IgD-negative memory B cell (primary cell): ENCODE data around the gene AP1AR. TPM values are rescaled to one million over a fixed set of nuclear protein-coding genes. Genes with fewer than 3 reads are reported as not detected.
"Not testable (repeated sequence)": the region's sequence is repeated elsewhere in the genome, so short reads cannot be mapped to it uniquely, and the experiment has no call there.

Experiments
- H3K27ac Mint-ChIP-seq, 3 donors: one replicate each; pipeline ENCODE4 v1.8.0; 2020 to 2022; ENCODE audit warnings: mild to moderate bottlenecking in 3 of 3, mixed read lengths in 3 of 3, moderate library complexity in 1 of 3
- H3K27me3 Mint-ChIP-seq: one replicate; pipeline ENCODE4 v1.8.0; 2021; ENCODE audit warnings: mixed read lengths
- H3K36me3 Mint-ChIP-seq: one replicate; pipeline ENCODE4 v1.8.0; 2020; ENCODE audit warnings: mild to moderate bottlenecking, mixed read lengths
- H3K4me1 Mint-ChIP-seq, 3 donors: one replicate each; pipeline ENCODE4 v1.8.0; 2020 to 2022; ENCODE audit warnings: mixed read lengths in 3 of 3, mild to moderate bottlenecking in 1 of 3
- H3K4me3 Mint-ChIP-seq, 4 donors: one replicate each; pipeline ENCODE4 v1.8.0; 2020 to 2022; ENCODE audit warnings: mild to moderate bottlenecking in 4 of 4, mixed read lengths in 4 of 4, moderate library complexity in 3 of 4
- H3K9me3 Mint-ChIP-seq, 3 donors: one replicate each; pipeline ENCODE4 v1.8.0; 2020 to 2021; ENCODE audit warnings: mixed read lengths in 3 of 3, mild to moderate bottlenecking in 1 of 3
- polyA plus RNA-seq: library from polyadenylated mRNA; unstranded; fragments of 300-500 nt; fragmentation: Illumina TruSeq; gene quantifications from one replicate; pipeline ENCODE4 v1.2.3, GENCODE V29; 2021

The AP1AR gene
- polyA plus RNA-seq, 1 donor from 2014 or later = 17.4 TPM

DNA sequence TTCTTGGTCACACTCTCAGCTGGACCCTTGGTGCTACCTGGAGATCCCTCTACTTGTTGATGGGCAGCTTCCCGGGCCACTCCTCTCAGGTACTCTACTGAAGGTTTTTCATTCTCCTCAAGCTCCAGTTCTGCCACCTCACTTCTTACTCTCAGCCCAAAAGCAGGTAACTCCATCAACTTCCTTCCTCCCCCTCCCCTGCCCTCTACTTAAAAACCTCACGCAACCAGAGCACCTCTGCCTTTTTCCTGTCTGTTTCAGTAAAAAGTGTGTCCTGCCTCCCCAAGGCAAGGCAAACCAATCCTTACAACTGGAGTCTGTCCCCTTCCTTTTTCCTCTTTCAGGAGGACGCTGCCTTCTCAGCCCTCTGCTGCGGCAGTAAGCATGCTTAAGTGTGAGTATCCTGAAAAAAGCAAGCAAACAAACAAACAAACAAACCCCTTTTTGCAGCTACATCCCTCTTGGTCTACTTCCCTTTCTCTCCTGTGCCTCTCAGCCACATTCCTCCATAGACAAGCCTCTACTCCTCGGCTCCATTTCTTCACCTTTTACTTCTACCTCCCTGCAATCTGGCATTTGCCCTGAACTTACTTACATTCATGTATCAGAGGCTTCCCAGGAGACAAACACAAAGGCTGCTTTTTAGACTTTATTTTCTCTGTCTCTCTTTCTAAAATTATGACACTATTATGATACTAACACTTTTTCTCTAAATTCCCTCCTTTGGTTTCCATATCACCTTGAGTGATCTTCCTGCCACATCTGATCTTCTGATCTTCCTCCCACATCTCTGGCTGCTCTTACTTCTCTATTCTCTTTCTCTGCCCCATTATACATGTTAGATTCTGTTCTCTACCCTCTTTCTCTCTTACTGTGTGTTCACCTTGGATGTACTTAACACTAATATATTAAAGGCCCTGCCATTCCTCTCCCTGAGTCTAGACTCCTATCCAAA, 71.0 kb downstream of the AP1AR start:
- Mint-ChIP-seq H3K27ac (no peak overlapping the region), H3K27me3 (no peaks in the 10 kb centered on the region), H3K36me3 (peaks cover 4% of the 10 kb centered on the region), H3K4me3 (no peak overlapping the region), H3K9me3 (no peaks in the 10 kb centered on the region), H3K4me1 (peaks cover 7 to 22% (median 15%) of the 10 kb centered on the region in 3 donors)

DNA sequence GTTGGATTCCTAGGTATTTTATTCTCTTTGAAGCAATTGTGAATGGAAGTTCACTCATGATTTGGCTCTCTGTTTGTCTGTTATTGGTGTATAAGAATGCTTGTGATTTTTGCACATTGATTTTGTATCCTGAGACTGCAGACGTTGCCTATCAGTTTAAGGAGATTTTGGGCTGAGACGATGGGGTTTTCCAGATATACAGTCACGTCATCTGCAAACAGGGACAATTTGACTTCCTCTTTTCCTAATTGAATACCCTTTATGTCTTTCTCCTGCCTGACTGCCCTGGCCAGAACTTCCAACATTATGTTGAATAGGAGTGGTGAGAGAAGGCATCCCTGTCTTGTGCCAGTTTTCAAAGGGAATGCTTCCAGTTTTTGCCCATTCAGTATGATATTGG, 73.9 kb downstream of the AP1AR start:
- not testable (repeated sequence) for H3K4me3 Mint-ChIP-seq, H3K4me1 Mint-ChIP-seq, H3K27ac Mint-ChIP-seq, H3K36me3 Mint-ChIP-seq, H3K27me3 Mint-ChIP-seq, H3K9me3 Mint-ChIP-seq

DNA sequence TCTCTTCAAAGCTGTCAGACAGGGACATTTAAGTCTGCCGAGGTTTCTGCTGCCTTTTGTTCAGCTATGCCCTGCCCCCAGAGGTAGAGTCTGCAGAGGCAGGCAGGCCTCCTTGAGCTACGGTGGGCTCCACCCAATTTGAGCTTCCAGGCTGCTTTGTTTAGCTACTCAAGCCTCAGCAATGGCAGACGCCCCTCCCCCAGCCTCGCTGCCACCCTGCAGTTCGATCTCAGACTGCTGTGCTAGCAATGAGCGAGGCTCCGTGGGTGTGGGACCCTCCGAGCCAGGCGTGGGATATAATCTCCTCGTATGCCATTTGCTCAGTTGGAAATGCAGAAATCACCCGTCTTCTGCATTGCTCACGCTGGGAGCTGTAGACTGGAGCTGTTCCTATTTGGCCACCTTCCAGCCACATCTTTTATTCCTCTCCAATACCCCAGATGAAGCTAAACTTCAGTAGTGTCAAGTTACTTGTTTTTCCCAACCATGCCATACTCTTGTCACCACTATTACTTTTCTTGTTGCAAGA, 77.7 kb downstream of the AP1AR start:
- H3K4me3 Mint-ChIP-seq, H3K9me3 Mint-ChIP-seq, H3K27me3 Mint-ChIP-seq, H3K36me3 Mint-ChIP-seq: not testable (repeated sequence)
- peaks cover 5 to 14% (median 8%) of the 10 kb centered on the region in 3 donors for H3K4me1 Mint-ChIP-seq
- peak overlapping the region in 1 of 3 donors; percentile 73 for H3K27ac Mint-ChIP-seq

DNA sequence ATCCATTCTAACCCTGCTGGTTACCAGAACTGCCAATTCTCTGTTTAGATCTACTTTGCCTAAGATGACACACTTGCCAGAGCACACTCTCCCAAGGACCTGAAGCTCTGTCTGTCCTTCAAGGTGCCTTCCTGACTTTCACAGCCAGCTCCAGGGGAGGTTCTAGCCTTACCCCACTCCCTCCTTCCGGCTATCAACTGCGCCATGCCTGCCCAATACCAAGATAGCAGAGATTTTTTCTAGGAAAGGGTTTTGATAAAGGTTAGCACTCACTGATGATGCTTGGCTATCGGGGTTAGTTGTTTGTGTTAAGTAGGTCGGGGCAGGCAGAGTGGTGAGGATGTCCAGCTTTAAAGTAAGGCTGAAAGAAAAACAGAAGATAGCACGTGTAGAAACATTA, 79.9 kb downstream of the AP1AR start:
- no peaks in the 10 kb centered on the region for H3K27me3 Mint-ChIP-seq
- H3K4me3 Mint-ChIP-seq = peak overlapping the region; percentile 27 to 90 (median 57)
- H3K9me3 Mint-ChIP-seq = no peaks in the 10 kb centered on the region
- H3K36me3 Mint-ChIP-seq = peaks cover 4% of the 10 kb centered on the region
- peak overlapping the region in 2 of 3 donors; percentile 43 to 74 for H3K27ac Mint-ChIP-seq
- H3K4me1 Mint-ChIP-seq = peaks cover 15 to 23% (median 15%) of the 10 kb centered on the region in 3 donors

DNA sequence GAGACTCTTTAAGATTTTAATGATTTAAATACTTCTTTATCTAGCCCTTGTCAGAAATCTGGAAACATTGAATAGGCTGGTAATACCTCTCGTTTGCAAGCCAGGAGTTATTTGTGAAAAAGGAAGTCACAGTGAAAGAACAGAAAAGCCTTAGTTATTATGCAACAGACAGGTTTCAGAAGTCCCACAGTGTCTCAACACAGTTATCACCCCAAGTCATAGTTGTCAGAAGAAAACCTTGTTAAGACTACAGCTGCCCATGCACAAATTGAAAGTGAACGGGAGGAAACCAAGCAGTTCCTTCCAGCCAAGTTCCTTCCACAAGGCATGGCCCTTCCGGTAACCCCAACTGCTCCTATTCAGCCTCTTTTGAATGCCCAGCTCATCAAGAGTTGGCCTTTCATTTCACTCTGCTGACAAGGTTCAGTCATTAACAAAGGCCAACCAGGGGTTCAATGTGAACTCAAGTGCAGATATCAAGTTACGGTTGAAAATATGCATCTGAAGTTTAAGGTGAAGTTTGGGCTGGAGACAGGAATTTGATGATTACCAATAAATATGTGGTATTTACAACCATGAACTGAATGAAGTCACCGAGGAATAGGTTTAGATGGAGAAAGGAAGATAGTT, 81.1 kb downstream of the AP1AR start:
- H3K36me3 Mint-ChIP-seq = no peaks in the 10 kb centered on the region
- H3K9me3 Mint-ChIP-seq = no peaks in the 10 kb centered on the region
- no peaks in the 10 kb centered on the region for H3K27me3 Mint-ChIP-seq
- peaks cover 12 to 18% (median 12%) of the 10 kb centered on the region in 3 donors for H3K4me1 Mint-ChIP-seq
- H3K27ac Mint-ChIP-seq = peak overlapping the region in 1 of 3 donors; percentile 94
- H3K4me3 Mint-ChIP-seq = no peak overlapping the region

DNA sequence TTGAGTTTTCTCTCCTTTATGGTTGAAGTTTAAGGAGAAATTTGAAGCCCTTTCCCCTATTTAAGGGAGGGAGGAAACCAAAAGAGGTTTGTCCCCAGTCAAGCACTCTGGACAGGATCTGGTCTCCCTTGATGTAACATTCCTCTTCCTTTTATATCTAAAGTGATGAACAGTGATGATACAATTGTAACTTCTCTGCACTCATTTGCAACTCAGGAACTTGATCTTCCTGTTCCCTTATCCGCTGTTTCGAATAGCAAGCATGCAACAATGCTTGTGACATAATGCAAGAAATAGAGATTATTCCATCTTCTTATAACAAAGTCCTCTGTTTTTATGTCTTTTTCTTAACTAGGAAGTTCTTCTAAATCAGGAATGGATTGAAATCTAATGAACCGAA, 83.9 kb downstream of the AP1AR start:
- no peaks in the 10 kb centered on the region for H3K27me3 Mint-ChIP-seq
- no peaks in the 10 kb centered on the region for H3K36me3 Mint-ChIP-seq
- peak overlapping the region in 1 of 4 donors; percentile 14 for H3K4me3 Mint-ChIP-seq
- H3K27ac Mint-ChIP-seq = peak overlapping the region in 1 of 3 donors; percentile 51
- no peaks in the 10 kb centered on the region for H3K9me3 Mint-ChIP-seq
- H3K4me1 Mint-ChIP-seq = peaks cover 12 to 18% (median 17%) of the 10 kb centered on the region in 3 donors

DNA sequence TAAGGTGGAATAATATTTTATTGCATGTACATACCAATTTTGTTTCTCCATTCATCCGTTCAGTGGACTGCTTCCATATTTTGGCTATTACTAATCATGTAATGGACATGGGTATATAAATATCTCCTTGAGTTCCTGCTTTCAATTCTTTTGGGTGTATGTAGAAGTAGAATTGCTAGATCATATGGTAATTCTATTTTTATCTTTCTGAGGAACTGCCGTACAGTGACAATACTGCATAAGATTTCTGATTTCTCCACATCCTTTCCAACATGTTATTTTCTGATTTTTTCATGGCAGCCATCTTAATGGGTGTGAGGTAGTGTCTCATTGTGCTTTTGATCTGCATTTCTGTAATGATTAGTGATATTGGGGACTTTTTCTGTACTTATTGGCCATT, 84.8 kb downstream of the AP1AR start:
- peaks cover 11 to 18% (median 17%) of the 10 kb centered on the region in 3 donors for H3K4me1 Mint-ChIP-seq
- no peak overlapping the region for H3K4me3 Mint-ChIP-seq
- H3K9me3 Mint-ChIP-seq = no peaks in the 10 kb centered on the region
- no peaks in the 10 kb centered on the region for H3K36me3 Mint-ChIP-seq
- no peak overlapping the region for H3K27ac Mint-ChIP-seq
- H3K27me3 Mint-ChIP-seq = no peaks in the 10 kb centered on the region

DNA sequence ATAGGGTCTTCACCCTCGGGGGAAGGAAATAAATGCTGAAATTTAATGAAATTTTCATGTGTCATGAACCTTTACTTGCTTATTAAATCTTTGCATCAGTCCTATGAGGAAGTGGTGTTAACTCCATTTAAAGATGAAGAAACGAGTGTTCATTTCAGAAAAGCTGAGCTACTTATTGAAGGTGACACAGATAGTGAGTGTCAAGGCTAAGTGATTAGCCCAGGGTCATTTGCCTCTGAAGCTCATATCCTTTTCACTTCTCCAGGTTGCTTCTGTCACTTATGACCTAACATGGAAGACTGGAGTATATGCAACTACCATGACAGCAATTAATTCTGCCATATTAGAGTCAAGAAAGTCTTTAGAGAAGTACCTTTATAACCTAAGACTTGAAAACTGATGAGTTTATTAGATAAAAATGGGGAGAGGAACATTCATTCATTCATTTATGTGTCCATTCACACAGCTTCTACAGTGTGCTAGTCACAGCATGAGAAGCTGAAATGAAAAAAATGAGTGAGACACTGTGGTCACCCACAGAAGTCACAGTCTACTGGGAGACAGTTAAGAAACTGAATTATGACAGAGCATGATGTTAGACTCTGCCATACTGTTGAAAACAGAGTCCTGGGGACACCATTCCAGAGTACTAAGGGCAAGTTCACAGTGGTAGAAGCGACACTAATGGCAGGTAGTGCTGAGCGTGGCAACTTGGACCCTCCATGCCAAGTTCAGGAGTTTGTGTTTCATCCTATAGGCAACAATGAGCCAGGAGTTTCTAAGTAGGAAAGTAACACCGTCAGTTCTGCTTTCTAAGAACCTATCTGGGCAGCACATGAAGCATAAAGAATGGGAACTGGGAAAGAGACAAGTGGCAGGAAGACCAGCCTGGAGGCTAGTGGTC, 86.9 kb downstream of the AP1AR start:
- Mint-ChIP-seq H3K27me3 (no peaks in the 10 kb centered on the region), H3K9me3 (no peaks in the 10 kb centered on the region), H3K27ac (peak overlapping the region in 1 of 3 donors; percentile 19), H3K4me1 (peaks cover 14 to 20% (median 18%) of the 10 kb centered on the region in 3 donors), H3K4me3 (no peak overlapping the region), H3K36me3 (no peaks in the 10 kb centered on the region)

Other genes starting within 250 kb of the AP1AR start
- gene FAM241A, start 86.3 kb upstream of the AP1AR start, polyA plus RNA-seq = 1.2 TPM
- gene TIFA, start 54.1 kb downstream of the AP1AR start, polyA plus RNA-seq = 103 TPM
- gene ALPK1, start 65.6 kb downstream of the AP1AR start, polyA plus RNA-seq = 4.5 TPM